Right kidney (tissue), 1 donor: ENCODE data around the gene CHSY1.

Experiments
- DNase-seq: peaks from one replicate; pipeline ENCODE4 v3.0.0-alpha.2; 2016

CHSY1 gene

GRCh38 chr15:101211897-101212296 lies 40.0 kb downstream of the CHSY1 start:
- no peak for DNase-seq

- no peak for DNase-seq
These were observed 41.4 kb downstream of the CHSY1 start for GRCh38 chr15:101210466-101210865.

- no peak for DNase-seq
These were observed 41.8 kb downstream of the CHSY1 start for GRCh38 chr15:101210058-101210457.

GRCh38 chr15:101209285-101209845 lies 42.5 kb downstream of the CHSY1 start:
- DNase-seq = no peak

GRCh38 chr15:101207867-101208288 lies 44.0 kb downstream of the CHSY1 start:
- no peak for DNase-seq

GRCh38 chr15:101206176-101206591 lies 45.7 kb downstream of the CHSY1 start:
- DNase-seq = no peak

GRCh38 chr15:101204739-101205535 lies 46.9 kb downstream of the CHSY1 start:
- no peak for DNase-seq

GRCh38 chr15:101203607-101204189 lies 48.1 kb downstream of the CHSY1 start:
- no peak for DNase-seq

- DNase-seq = no peak
These were observed 48.7 kb downstream of the CHSY1 start for GRCh38 chr15:101203029-101203573.

GRCh38 chr15:101201411-101202174 lies 50.3 kb downstream of the CHSY1 start:
- DNase-seq = peak; percentile 35

GRCh38 chr15:101200181-101200580 lies 51.7 kb downstream of the CHSY1 start:
- no peak for DNase-seq

- DNase-seq = no peak
These were observed 53.0 kb downstream of the CHSY1 start for GRCh38 chr15:101198800-101199199.

GRCh38 chr15:101198031-101198575 lies 53.7 kb downstream of the CHSY1 start:
- DNase-seq = no peak

- no peak for DNase-seq
These were observed 57.2 kb downstream of the CHSY1 start for GRCh38 chr15:101194546-101195125.

GRCh38 chr15:101193806-101194545 lies 57.9 kb downstream of the CHSY1 start:
- no peak for DNase-seq

- no peak for DNase-seq
These were observed 58.7 kb downstream of the CHSY1 start for GRCh38 chr15:101193120-101193644.

- no peak for DNase-seq
These were observed 59.8 kb downstream of the CHSY1 start for GRCh38 chr15:101192081-101192480.

GRCh38 chr15:101191242-101191641 lies 60.6 kb downstream of the CHSY1 start:
- DNase-seq = no peak

GRCh38 chr15:101190092-101190595 lies 61.7 kb downstream of the CHSY1 start:
- no peak for DNase-seq

- no peak for DNase-seq
These were observed 62.3 kb downstream of the CHSY1 start for GRCh38 chr15:101189409-101190091.
